AML-193 (cell line): ENCODE data around the gene SUN5.
A peak's percentile ranks its signal among the peaks of the same experiment; 100 is the strongest.
"Not testable (repeated sequence)": the region's sequence is repeated elsewhere in the genome, so short reads cannot be mapped to it uniquely, and the experiment has no call there.

Experiments used
- DNase-seq, 2 experiments: peaks; one replicate each; lab custom pipeline; 2025; lab: John Stamatoyannopoulos, UW

The SUN5 gene

GRCh38 chr20:32977281-32978008 is 26.8 kb downstream of the SUN5 start:
- no peak for DNase-seq

GRCh38 chr20:32976746-32977145 is 27.5 kb downstream of the SUN5 start:
- no peak for DNase-seq

- no peak for DNase-seq
These were observed 28.2 kb downstream of the SUN5 start for GRCh38 chr20:32975698-32976674.

GRCh38 chr20:32975121-32975520 is 29.1 kb downstream of the SUN5 start:
- not testable (repeated sequence) for DNase-seq

GRCh38 chr20:32974204-32975064 is 29.8 kb downstream of the SUN5 start:
- not testable (repeated sequence) for DNase-seq

- DNase-seq, result no peak
These were observed 31.0 kb downstream of the SUN5 start for GRCh38 chr20:32973077-32973717.

GRCh38 chr20:32972181-32973076 is 31.8 kb downstream of the SUN5 start:
- peak; percentile 23 to 29 for DNase-seq

GRCh38 chr20:32971703-32972161 is 32.5 kb downstream of the SUN5 start:
- no peak for DNase-seq

GRCh38 chr20:32970973-32971300 is 33.3 kb downstream of the SUN5 start:
- no peak for DNase-seq

- no peak for DNase-seq
These were observed 33.9 kb downstream of the SUN5 start for GRCh38 chr20:32970115-32970972.

GRCh38 chr20:32969356-32970114 is 34.7 kb downstream of the SUN5 start:
- DNase-seq, result no peak

- no peak for DNase-seq
These were observed 35.6 kb downstream of the SUN5 start for GRCh38 chr20:32968478-32969241.

- DNase-seq, result no peak
These were observed 36.2 kb downstream of the SUN5 start for GRCh38 chr20:32967961-32968457.

- no peak for DNase-seq
These were observed 37.1 kb downstream of the SUN5 start for GRCh38 chr20:32966881-32967781.

GRCh38 chr20:32966382-32966781 is 37.9 kb downstream of the SUN5 start:
- DNase-seq, result no peak

GRCh38 chr20:32965581-32966373 is 38.5 kb downstream of the SUN5 start:
- DNase-seq, result no peak
